Sigmoid colon (tissue), 4 donors: ENCODE results near the gene PPP1R16B.

Experiments
- EP300 ChIP-seq, 4 donors: sonication (generic); formaldehyde crosslinking; IDR thresholded peaks; one replicate each; pipeline ENCODE4 v1.6.1; 2017; ENCODE audit warnings: antibody characterized with exemption in 4 of 4
- POLR2A ChIP-seq, 2 donors: fragments of 450-650 bp; IDR thresholded peaks; one replicate each; pipeline ENCODE4 v1.6.1; 2016; ENCODE audit warnings: antibody characterized with exemption in 2 of 2, mild to moderate bottlenecking in 2 of 2, moderate library complexity in 2 of 2
- POLR2AphosphoS5 ChIP-seq, 4 donors: sonication (generic); formaldehyde crosslinking; IDR thresholded peaks; one replicate each; pipeline ENCODE4 v1.6.1; 2017; ENCODE audit warnings: antibody characterized with exemption in 4 of 4
- TF ChIP-seq, protein P1 (sequence below), 4 experiments: fragments of 450-650 bp in 3 of 4; fragments of 200-600 bp in 1 of 4; IDR thresholded peaks; one replicate each; pipeline ENCODE4 v1.5.1; 2016 to 2019; ENCODE audit warnings: antibody characterized with exemption in 4 of 4, mild to moderate bottlenecking in 3 of 4, moderate library complexity in 2 of 4

DNA sequence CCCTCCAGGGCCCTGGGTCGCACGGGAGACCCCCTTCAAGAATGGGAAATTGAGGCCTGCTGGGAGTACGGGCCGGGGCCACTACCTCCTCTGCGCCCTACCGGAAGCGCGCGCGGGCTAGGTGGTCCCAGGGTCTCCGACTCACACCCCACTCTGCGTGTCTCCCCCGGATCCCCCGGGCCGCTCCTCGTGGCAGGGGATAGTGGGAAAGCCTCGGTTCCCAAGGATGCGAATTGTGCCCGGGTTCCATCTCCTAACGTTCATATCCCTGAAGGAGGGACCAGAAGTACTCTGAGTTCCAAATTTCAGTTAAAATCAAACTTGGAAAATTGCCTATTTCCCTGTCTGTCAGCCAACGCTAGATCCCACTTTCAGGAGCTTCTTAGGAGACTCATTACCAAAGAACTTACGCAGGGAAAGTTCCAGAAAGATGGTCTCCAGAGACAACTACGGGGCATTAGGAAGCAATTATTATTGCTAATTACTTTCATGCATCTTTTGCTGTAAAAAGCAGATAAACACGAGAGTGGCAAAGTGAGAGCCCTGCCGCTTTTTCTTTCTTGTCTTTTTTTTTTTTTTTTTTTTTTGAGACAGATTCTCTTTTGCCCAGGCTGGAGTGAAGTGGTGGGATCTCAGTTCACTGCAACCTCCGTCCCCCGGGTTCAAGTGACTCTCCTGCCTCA, 121.6 kb downstream of the PPP1R16B start:
- no peak for TF ChIP-seq POLR2AphosphoS5 (IDR thresholded peaks at IDR 0.05)
- TF ChIP-seq EP300 (IDR thresholded peaks at IDR 0.05), result no peak
- TF ChIP-seq, protein P1, sequence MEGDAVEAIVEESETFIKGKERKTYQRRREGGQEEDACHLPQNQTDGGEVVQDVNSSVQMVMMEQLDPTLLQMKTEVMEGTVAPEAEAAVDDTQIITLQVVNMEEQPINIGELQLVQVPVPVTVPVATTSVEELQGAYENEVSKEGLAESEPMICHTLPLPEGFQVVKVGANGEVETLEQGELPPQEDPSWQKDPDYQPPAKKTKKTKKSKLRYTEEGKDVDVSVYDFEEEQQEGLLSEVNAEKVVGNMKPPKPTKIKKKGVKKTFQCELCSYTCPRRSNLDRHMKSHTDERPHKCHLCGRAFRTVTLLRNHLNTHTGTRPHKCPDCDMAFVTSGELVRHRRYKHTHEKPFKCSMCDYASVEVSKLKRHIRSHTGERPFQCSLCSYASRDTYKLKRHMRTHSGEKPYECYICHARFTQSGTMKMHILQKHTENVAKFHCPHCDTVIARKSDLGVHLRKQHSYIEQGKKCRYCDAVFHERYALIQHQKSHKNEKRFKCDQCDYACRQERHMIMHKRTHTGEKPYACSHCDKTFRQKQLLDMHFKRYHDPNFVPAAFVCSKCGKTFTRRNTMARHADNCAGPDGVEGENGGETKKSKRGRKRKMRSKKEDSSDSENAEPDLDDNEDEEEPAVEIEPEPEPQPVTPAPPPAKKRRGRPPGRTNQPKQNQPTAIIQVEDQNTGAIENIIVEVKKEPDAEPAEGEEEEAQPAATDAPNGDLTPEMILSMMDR (IDR thresholded peaks at IDR 0.05), result no peak
- TF ChIP-seq POLR2A (IDR thresholded peaks at IDR 0.05), result no peak
